HepG2 (cell line): Measurements from ENCODE around the gene KBTBD2. TPM values are rescaled to one million over a fixed set of nuclear protein-coding genes. Genes with fewer than 3 reads are reported as not detected.

Source experiments
- ATAC-seq: fragments of 200-7000 bp; cut with Tn5 transposase; 3 replicates; pipeline ENCODE4 v1.9.1; 2020; ENCODE audit warnings: mild to moderate bottlenecking, moderate library complexity
- BruUV-seq: library from RNA; stranded (reverse); fragments of 400-500 nt; replicated peaks from 2 replicates; lab custom pipeline; 2021; lab: Mats Ljungman, UMichigan
- CTCF ChIA-PET: fragments of 300-600 bp; formaldehyde crosslinking; extraction: SDS; loops from one replicate; lab custom pipeline; 2021; ENCODE audit warnings: low total read pairs, inconsistent platforms, low intra/inter-chr PET ratio; lab: Yijun Ruan, JAX
- POLR2A ChIA-PET: fragments of 350-600 bp; sonication (Branson Sonifier 250); formaldehyde crosslinking; loops from one replicate; lab custom pipeline; 2020; ENCODE audit warnings: antibody characterized with exemption, inconsistent platforms; lab: Yijun Ruan, JAX
- DNase-seq: peaks from one replicate; pipeline ENCODE4 v3.0.0-alpha.2; 2015; ENCODE audit warnings: low spot score
- FAIRE-seq: peaks from 3 replicates; lab custom pipeline; 2011; peaks lifted over from hg19 to GRCh38; lab: Jason Lieb, UNC
- H2AFZ ChIP-seq: one replicate; pipeline ENCODE4 v1.6.1; 2011; ENCODE audit warnings: low read length, inconsistent platforms
- H3K27ac ChIP-seq: fragments of 300-600 bp; 3 replicates; pipeline ENCODE4 v1.8.0; 2011; ENCODE audit warnings: mixed run types, mild to moderate bottlenecking, mixed read lengths, low read length, inconsistent platforms; ENCODE audit not compliant: insufficient read depth; ENCODE audit errors: extremely low read length
- H3K27me3 ChIP-seq, 2 experiments: fragments of 200-600 bp in 1 of 2; 2 replicates in 1 of 2; 3 replicates in 1 of 2; pipeline versions ENCODE4 v1.6.0 to v1.8.0; 2011; ENCODE audit warnings: low read length in 2 of 2, mild to moderate bottlenecking in 2 of 2, moderate library complexity in 2 of 2, inconsistent platforms in 1 of 2; ENCODE audit not compliant: insufficient read depth in 2 of 2, control insufficient read depth in 1 of 2
- H3K36me3 ChIP-seq, 2 experiments: fragments of 200-600 bp in 1 of 2; replicated peaks in 1 of 2; 2 replicates in 1 of 2; 3 replicates in 1 of 2; pipeline versions ENCODE4 v1.5.1 to v1.8.0; 2011; ENCODE audit warnings: low read length in 2 of 2, inconsistent platforms in 1 of 2; ENCODE audit not compliant: insufficient read depth in 2 of 2, control insufficient read depth in 1 of 2
- H3K4me1 ChIP-seq: 2 replicates; pipeline ENCODE4 v1.5.1; 2012; ENCODE audit warnings: low read length, inconsistent platforms; ENCODE audit not compliant: insufficient read depth
- H3K4me2 ChIP-seq: 2 replicates; pipeline ENCODE4 v1.6.0; 2011; ENCODE audit warnings: low read depth, low read length, inconsistent platforms
- H3K4me3 ChIP-seq, 3 experiments: fragments of 200-600 bp in 1 of 3; sonication (generic), shearing (Covaris generic) in 1 of 3; replicated peaks in 1 of 3; 2 replicates each; pipeline ENCODE4 v1.5.1; 2011 to 2016; ENCODE audit warnings: low read length in 3 of 3, inconsistent platforms in 2 of 3, low read depth in 2 of 3, mild to moderate bottlenecking in 2 of 3, control low read depth in 1 of 3, mixed read lengths in 1 of 3; ENCODE audit not compliant: insufficient read depth in 1 of 3
- H3K79me2 ChIP-seq: one replicate; pipeline ENCODE4 v1.6.1; 2011; ENCODE audit warnings: low read length, inconsistent platforms; ENCODE audit not compliant: insufficient read depth
- H3K9ac ChIP-seq: 2 replicates; pipeline ENCODE4 v1.6.0; 2011; ENCODE audit warnings: mild to moderate bottlenecking, low read depth, low read length, inconsistent platforms; ENCODE audit not compliant: insufficient read depth
- H3K9me3 ChIP-seq: 2 replicates; pipeline ENCODE4 v1.5.1; 2012; ENCODE audit warnings: mild to moderate bottlenecking, low read length
- H4K20me1 ChIP-seq: 2 replicates; pipeline ENCODE4 v1.6.0; 2011; ENCODE audit warnings: inconsistent platforms, mild to moderate bottlenecking, low read length, moderate library complexity; ENCODE audit not compliant: insufficient read depth
- PHF8 ChIP-seq: sonication (generic); formaldehyde crosslinking; IDR thresholded peaks from 2 replicates; pipeline ENCODE4 v1.5.0; 2020; ENCODE audit warnings: missing genetic modification reagents
- ZNF101 ChIP-seq: sonication (generic); formaldehyde crosslinking; IDR thresholded peaks from 2 replicates; pipeline ENCODE4 v1.4.0; 2020; ENCODE audit warnings: mild to moderate bottlenecking, low read depth, missing genetic modification reagents, borderline replicate concordance
- ZNF274 ChIP-seq: sonication (generic); formaldehyde crosslinking; IDR thresholded peaks from 2 replicates; pipeline ENCODE4 v1.5.1; 2020; ENCODE audit warnings: mild to moderate bottlenecking, missing genetic modification reagents
- ZNF674 ChIP-seq: sonication (generic); formaldehyde crosslinking; IDR thresholded peaks from 2 replicates; pipeline ENCODE4 v1.5.0; 2020; ENCODE audit warnings: low read depth, mild to moderate bottlenecking, missing genetic modification reagents
- WGBS: methylation state at CpG from one replicate; pipeline ENCODE4 v1.1.6; 2017; ENCODE audit warnings: low lambda C conversion rate; 5-methylcytosine and 5-hydroxymethylcytosine counted together
- in situ Hi-C: cut with HindIII; loops from 2 replicates; pipeline ENCODE4 v1.10.0; 2017; ENCODE audit warnings: low pct_unique_long_range_greater_than_20kb; ENCODE audit not compliant: extremely low pct_ligation_motif_present
- intact Hi-C: fragments of 100-400 bp; cut with micrococcal nuclease; formaldehyde crosslinking; loops from one replicate; pipeline ENCODE4 v1.10.0; 2022; ENCODE audit not compliant: unreplicated experiment
- polyA plus RNA-seq, 8 experiments: library from polyadenylated mRNA; depleted of rRNA in 3 of 8; stranded (reverse) in 7 of 8; unstranded in 1 of 8; fragments of >200 nt; fragmentation: Illumina TruSeq in 4 of 8; extraction: Trizol in 4 of 8; gene quantifications; 2 replicates each; pipeline versions ENCODE4 v1.2.1 to v1.2.3, GENCODE V29; 2011 to 2016; ENCODE audit warnings: low read depth in 4 of 8, missing spikeins in 1 of 8, mixed read lengths in 1 of 8; ENCODE audit not compliant: insufficient read depth in 1 of 8
- total RNA-seq, 5 experiments: library from RNA; depleted of rRNA; stranded (reverse); fragments of >200 nt; fragmentation: Illumina TruSeq; extraction: Trizol; gene quantifications; 2 replicates each; pipeline ENCODE4 v1.2.3, GENCODE V29; 2016; ENCODE audit warnings: low read depth in 1 of 5
- TF ChIP-seq, protein P1 (sequence below): sonication (generic); formaldehyde crosslinking; IDR thresholded peaks from 2 replicates; pipeline ENCODE4 v1.4.0; 2020; ENCODE audit warnings: missing genetic modification reagents
- TF ChIP-seq, protein P2 (sequence below): sonication (generic); formaldehyde crosslinking; IDR thresholded peaks from 2 replicates; pipeline ENCODE4 v1.5.0; 2020; ENCODE audit warnings: mild to moderate bottlenecking, missing genetic modification reagents

KBTBD2 gene
- total and polyA plus RNA-seq, 2 of the 13 experiments (the other 11 are each of a cell fraction or from before 2014, with no cell fraction given) = 24.0 to 25.2 TPM

DNA sequence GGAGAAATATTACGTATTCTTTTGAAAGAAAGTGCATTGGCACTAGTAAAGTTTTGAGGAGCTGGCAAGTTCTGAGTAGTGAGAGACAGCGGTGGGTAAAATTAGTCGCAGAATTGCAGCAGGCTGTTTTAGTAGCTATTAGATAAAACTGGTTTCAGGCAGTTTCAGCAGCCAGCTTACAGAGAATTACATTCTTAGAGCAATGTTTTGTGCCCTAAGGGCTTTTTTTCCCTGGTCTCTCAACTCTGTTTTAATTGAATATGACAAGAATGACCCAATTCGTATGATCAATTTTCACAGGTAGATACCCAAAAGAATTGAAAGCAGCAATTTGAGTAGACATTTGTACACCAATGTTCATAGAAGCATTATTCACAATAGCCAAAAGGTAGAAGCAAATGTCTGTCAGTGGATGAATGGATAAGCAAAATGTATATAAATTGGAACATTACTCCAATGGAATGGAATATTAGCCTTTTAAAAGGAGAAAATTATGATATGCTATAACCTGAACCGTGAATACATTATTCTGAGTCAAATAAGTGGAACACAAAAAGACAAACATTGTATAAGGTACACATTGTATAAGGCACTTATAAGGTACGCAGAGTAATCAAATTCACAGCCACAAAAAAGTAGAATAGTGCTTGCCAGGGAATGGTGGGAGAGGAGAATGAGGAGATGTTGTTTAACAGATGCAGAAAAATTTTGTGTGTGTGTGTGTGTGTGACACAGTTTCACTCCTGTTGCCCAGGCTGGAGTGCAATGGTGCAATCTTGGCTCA is 5.2 kb upstream of the KBTBD2 start:
- Histone ChIP-seq H3K4me1 (peaks cover 48% of the 10 kb centered on the region), H3K4me3 (no peak overlapping the region), H3K36me3 (no peaks in the 10 kb centered on the region), H3K9me3 (no peaks in the 10 kb centered on the region), H3K4me2 (no peak overlapping the region), H3K27ac (no peak overlapping the region), H4K20me1 (no peaks in the 10 kb centered on the region), H3K79me2 (peaks cover 8% of the 10 kb centered on the region), H3K27me3 (no peaks in the 10 kb centered on the region)
- FAIRE-seq (no peak), DNase-seq (no peak), ATAC-seq (no peak)
- no TSS peak for BruUV-seq
- in situ Hi-C loops = no loop called here
- POLR2A ChIA-PET = no interaction called here
- WGBS = 77% methylated on average over 6 of the region's 6 CpGs
- TF ChIP-seq ZNF674 (CRISPR knock-in tag) = no peak
- TF ChIP-seq ZNF274 (CRISPR knock-in tag) = no peak
- TF ChIP-seq, protein P1, sequence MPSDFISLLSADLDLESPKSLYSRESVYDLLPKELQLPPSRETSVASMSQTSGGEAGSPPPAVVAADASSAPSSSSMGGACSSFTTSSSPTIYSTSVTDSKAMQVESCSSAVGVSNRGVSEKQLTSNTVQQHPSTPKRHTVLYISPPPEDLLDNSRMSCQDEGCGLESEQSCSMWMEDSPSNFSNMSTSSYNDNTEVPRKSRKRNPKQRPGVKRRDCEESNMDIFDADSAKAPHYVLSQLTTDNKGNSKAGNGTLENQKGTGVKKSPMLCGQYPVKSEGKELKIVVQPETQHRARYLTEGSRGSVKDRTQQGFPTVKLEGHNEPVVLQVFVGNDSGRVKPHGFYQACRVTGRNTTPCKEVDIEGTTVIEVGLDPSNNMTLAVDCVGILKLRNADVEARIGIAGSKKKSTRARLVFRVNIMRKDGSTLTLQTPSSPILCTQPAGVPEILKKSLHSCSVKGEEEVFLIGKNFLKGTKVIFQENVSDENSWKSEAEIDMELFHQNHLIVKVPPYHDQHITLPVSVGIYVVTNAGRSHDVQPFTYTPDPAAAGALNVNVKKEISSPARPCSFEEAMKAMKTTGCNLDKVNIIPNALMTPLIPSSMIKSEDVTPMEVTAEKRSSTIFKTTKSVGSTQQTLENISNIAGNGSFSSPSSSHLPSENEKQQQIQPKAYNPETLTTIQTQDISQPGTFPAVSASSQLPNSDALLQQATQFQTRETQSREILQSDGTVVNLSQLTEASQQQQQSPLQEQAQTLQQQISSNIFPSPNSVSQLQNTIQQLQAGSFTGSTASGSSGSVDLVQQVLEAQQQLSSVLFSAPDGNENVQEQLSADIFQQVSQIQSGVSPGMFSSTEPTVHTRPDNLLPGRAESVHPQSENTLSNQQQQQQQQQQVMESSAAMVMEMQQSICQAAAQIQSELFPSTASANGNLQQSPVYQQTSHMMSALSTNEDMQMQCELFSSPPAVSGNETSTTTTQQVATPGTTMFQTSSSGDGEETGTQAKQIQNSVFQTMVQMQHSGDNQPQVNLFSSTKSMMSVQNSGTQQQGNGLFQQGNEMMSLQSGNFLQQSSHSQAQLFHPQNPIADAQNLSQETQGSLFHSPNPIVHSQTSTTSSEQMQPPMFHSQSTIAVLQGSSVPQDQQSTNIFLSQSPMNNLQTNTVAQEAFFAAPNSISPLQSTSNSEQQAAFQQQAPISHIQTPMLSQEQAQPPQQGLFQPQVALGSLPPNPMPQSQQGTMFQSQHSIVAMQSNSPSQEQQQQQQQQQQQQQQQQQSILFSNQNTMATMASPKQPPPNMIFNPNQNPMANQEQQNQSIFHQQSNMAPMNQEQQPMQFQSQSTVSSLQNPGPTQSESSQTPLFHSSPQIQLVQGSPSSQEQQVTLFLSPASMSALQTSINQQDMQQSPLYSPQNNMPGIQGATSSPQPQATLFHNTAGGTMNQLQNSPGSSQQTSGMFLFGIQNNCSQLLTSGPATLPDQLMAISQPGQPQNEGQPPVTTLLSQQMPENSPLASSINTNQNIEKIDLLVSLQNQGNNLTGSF (CRISPR knock-in tag) = no peak
- TF ChIP-seq ZNF101 (CRISPR knock-in tag) = no peak
- TF ChIP-seq, protein P2, sequence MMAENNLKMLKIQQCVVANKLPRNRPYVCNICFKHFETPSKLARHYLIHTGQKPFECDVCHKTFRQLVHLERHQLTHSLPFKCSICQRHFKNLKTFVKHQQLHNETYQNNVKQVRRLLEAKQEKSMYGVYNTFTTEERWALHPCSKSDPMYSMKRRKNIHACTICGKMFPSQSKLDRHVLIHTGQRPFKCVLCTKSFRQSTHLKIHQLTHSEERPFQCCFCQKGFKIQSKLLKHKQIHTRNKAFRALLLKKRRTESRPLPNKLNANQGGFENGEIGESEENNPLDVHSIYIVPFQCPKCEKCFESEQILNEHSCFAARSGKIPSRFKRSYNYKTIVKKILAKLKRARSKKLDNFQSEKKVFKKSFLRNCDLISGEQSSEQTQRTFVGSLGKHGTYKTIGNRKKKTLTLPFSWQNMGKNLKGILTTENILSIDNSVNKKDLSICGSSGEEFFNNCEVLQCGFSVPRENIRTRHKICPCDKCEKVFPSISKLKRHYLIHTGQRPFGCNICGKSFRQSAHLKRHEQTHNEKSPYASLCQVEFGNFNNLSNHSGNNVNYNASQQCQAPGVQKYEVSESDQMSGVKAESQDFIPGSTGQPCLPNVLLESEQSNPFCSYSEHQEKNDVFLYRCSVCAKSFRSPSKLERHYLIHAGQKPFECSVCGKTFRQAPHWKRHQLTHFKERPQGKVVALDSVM = no peak
- no peak for TF ChIP-seq PHF8
- TF ChIP-seq, all 625 proteins: peak for 0
- intact Hi-C loops = loop anchor here (10.0 kb wide), 1 partner anchor 148 kb away; no protein-coding TSS in a partner anchor
- no peak overlapping the region for H2AFZ ChIP-seq
- H3K9ac ChIP-seq = no peak overlapping the region
- CTCF ChIA-PET = no interaction called here
